ENCODE data around the gene TLN1. TPM values are rescaled to one million over a fixed set of nuclear protein-coding genes. Genes with fewer than 3 reads are reported as not detected.

TLN1 gene
- total and polyA plus RNA-seq, 10 of the 15 experiments (the other 5 are each of a cell fraction or from before 2014, with no cell fraction given): 11.6 to 305 (median 71.9) TPM

- TF ChIP-seq, protein P1, sequence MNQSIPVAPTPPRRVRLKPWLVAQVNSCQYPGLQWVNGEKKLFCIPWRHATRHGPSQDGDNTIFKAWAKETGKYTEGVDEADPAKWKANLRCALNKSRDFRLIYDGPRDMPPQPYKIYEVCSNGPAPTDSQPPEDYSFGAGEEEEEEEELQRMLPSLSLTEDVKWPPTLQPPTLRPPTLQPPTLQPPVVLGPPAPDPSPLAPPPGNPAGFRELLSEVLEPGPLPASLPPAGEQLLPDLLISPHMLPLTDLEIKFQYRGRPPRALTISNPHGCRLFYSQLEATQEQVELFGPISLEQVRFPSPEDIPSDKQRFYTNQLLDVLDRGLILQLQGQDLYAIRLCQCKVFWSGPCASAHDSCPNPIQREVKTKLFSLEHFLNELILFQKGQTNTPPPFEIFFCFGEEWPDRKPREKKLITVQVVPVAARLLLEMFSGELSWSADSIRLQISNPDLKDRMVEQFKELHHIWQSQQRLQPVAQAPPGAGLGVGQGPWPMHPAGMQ (IDR thresholded peaks at IDR 0.05; ENCODE audit: borderline replicate concordance): no peak
- peak; percentile 42; the same call in 1 of the 2 replicates for TF ChIP-seq ZSCAN29 (IDR thresholded peaks at IDR 0.05)
- TF ChIP-seq BRCA1 (IDR thresholded peaks at IDR 0.05; ENCODE audit: low read depth, low read length): no peak
- no peak for TF ChIP-seq ZZZ3 (IDR thresholded peaks at IDR 0.05; ENCODE audit: control insufficient read depth, insufficient read length, low read depth)
- peak; percentile 65 for TF ChIP-seq KLF5 (IDR thresholded peaks at IDR 0.05; ENCODE audit: partially characterized antibody)
- no peak for TF ChIP-seq MYC (IDR thresholded peaks at IDR 0.05; ENCODE audit: insufficient read depth, insufficient read length, insufficient replicate concordance, low read length, severe bottlenecking)
- TF ChIP-seq, protein P2, sequence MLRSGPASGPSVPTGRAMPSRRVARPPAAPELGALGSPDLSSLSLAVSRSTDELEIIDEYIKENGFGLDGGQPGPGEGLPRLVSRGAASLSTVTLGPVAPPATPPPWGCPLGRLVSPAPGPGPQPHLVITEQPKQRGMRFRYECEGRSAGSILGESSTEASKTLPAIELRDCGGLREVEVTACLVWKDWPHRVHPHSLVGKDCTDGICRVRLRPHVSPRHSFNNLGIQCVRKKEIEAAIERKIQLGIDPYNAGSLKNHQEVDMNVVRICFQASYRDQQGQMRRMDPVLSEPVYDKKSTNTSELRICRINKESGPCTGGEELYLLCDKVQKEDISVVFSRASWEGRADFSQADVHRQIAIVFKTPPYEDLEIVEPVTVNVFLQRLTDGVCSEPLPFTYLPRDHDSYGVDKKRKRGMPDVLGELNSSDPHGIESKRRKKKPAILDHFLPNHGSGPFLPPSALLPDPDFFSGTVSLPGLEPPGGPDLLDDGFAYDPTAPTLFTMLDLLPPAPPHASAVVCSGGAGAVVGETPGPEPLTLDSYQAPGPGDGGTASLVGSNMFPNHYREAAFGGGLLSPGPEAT (IDR thresholded peaks at IDR 0.05; ENCODE audit: low read depth): peak; percentile 84
- TF ChIP-seq NR2C2 (IDR thresholded peaks at IDR 0.05; ENCODE audit: borderline replicate concordance, control insufficient read depth, insufficient read length, low read depth): no peak
- no peak for TF ChIP-seq ASH2L (IDR thresholded peaks at IDR 0.05; ENCODE audit: borderline replicate concordance, low read depth)
- no peak for TF ChIP-seq HDAC2 (IDR thresholded peaks at IDR 0.05)
- no peak for TF ChIP-seq SMC3 (IDR thresholded peaks at IDR 0.05; ENCODE audit: borderline replicate concordance, low read length)
- TF ChIP-seq, protein P3, sequence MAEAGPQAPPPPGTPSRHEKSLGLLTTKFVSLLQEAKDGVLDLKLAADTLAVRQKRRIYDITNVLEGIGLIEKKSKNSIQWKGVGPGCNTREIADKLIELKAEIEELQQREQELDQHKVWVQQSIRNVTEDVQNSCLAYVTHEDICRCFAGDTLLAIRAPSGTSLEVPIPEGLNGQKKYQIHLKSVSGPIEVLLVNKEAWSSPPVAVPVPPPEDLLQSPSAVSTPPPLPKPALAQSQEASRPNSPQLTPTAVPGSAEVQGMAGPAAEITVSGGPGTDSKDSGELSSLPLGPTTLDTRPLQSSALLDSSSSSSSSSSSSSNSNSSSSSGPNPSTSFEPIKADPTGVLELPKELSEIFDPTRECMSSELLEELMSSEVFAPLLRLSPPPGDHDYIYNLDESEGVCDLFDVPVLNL (IDR thresholded peaks at IDR 0.05; ENCODE audit: low read depth, low read length): peak; percentile 31; the same call in 1 of the 2 replicates
- peak; percentile 96 for TF ChIP-seq HDGF (IDR thresholded peaks at IDR 0.05)
- TF ChIP-seq TAF1 (IDR thresholded peaks at IDR 0.05; ENCODE audit: borderline replicate concordance, low read depth, low read length): peak; percentile 78; the same call in 1 of the 2 replicates
- TF ChIP-seq MXI1 (IDR thresholded peaks at IDR 0.05; ENCODE audit: low read depth, low read length): peak; percentile 56
- no peak; the same call in 1 of the 2 replicates for TF ChIP-seq SMARCA5 (IDR thresholded peaks at IDR 0.05)
- TF ChIP-seq RELA (IDR thresholded peaks at IDR 0.05; ENCODE audit: borderline replicate concordance, partially characterized antibody): peak; percentile 16
- no peak for TF ChIP-seq WRNIP1 (IDR thresholded peaks at IDR 0.05; ENCODE audit: borderline replicate concordance, low read depth, low read length)
- TF ChIP-seq CBFB (IDR thresholded peaks at IDR 0.05; ENCODE audit: low read depth): no peak
- no peak; the same call in 1 of the 2 replicates for TF ChIP-seq SREBF1 (IDR thresholded peaks at IDR 0.05; ENCODE audit: low read length)
- TF ChIP-seq RUNX3 (IDR thresholded peaks at IDR 0.05; ENCODE audit: low read length): no peak
- no peak for TF ChIP-seq ZNF24 (IDR thresholded peaks at IDR 0.05)
- TF ChIP-seq POLR2AphosphoS5 (IDR thresholded peaks at IDR 0.05; ENCODE audit: low read length): peak; percentile 67
- no peak for TF ChIP-seq CBX5 (IDR thresholded peaks at IDR 0.05; ENCODE audit: low read depth)
- TF ChIP-seq IKZF1 (conservative IDR thresholded peaks at IDR 0.05): peak; percentile 95
- peak; percentile 84; the same call in 1 of the 2 replicates for TF ChIP-seq CHD2 (IDR thresholded peaks at IDR 0.05; ENCODE audit: borderline replicate concordance, low read depth, low read length)
- TF ChIP-seq, protein P4, sequence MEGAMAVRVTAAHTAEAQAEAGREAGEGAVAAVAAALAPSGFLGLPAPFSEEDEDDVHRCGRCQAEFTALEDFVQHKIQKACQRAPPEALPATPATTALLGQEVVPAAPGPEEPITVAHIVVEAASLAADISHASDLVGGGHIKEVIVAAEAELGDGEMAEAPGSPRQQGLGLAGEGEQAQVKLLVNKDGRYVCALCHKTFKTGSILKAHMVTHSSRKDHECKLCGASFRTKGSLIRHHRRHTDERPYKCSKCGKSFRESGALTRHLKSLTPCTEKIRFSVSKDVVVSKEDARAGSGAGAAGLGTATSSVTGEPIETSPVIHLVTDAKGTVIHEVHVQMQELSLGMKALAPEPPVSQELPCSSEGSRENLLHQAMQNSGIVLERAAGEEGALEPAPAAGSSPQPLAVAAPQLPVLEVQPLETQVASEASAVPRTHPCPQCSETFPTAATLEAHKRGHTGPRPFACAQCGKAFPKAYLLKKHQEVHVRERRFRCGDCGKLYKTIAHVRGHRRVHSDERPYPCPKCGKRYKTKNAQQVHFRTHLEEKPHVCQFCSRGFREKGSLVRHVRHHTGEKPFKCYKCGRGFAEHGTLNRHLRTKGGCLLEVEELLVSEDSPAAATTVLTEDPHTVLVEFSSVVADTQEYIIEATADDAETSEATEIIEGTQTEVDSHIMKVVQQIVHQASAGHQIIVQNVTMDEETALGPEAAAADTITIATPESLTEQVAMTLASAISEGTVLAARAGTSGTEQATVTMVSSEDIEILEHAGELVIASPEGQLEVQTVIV (IDR thresholded peaks at IDR 0.05; ENCODE audit: borderline replicate concordance, partially characterized antibody): peak; percentile 75
Observed at GRCh38 chr9:35732185-35732799, at the start of gene TLN1, which contains the start of gene CREB3 (continued).
